OCI-LY7 (cell line): ENCODE measurements around the gene CLDN22. TPM values are rescaled to one million over a fixed set of nuclear protein-coding genes. Genes with fewer than 3 reads are reported as not detected.

Experiments used
- BruUV-seq: library from RNA; stranded (reverse); fragments of 400-500 nt; replicated peaks from 2 replicates; lab custom pipeline; 2021; lab: Mats Ljungman, UMichigan
- CTCF ChIA-PET: fragments of 300-600 bp; sonication (Branson Sonifier 250); formaldehyde crosslinking; loops from one replicate; lab custom pipeline; 2022; ENCODE audit warnings: antibody characterized with exemption; ENCODE audit not compliant: unreplicated experiment; lab: Charles Lee
- POLR2A ChIA-PET: fragments of 300-600 bp; sonication (Branson Sonifier 250); formaldehyde crosslinking; loops from one replicate; lab custom pipeline; 2022; ENCODE audit warnings: antibody characterized with exemption; lab: Charles Lee
- DNase-seq: peaks from one replicate; pipeline ENCODE4 v3.0.0-alpha.2; 2015; ENCODE audit warnings: low spot score
- H2AFZ ChIP-seq: fragments of 200-600 bp; sonication (generic), shearing (Covaris generic); 2 replicates; pipeline ENCODE4 v1.6.1; 2014; ENCODE audit warnings: mild to moderate bottlenecking, antibody characterized with exemption, low read length, moderate library complexity
- H3K27ac ChIP-seq: fragments of 200-600 bp; sonication (generic); 2 replicates; pipeline ENCODE4 v1.5.1; 2014; ENCODE audit warnings: mixed run types, low read depth, mild to moderate bottlenecking, moderate library complexity, low read length, inconsistent platforms; ENCODE audit not compliant: poor library complexity, severe bottlenecking
- H3K36me3 ChIP-seq: fragments of 200-600 bp; sonication (generic); 2 replicates; pipeline ENCODE4 v1.6.1; 2014; ENCODE audit warnings: mild to moderate bottlenecking, antibody characterized with exemption, low read length, moderate library complexity, mixed read lengths; ENCODE audit not compliant: insufficient read depth
- H3K4me1 ChIP-seq: fragments of 200-600 bp; sonication (generic); 2 replicates; pipeline ENCODE4 v1.5.1; 2014; ENCODE audit warnings: mild to moderate bottlenecking, low read length; ENCODE audit not compliant: insufficient read depth, poor library complexity, severe bottlenecking
- H3K4me2 ChIP-seq: fragments of 200-600 bp; sonication (generic); 2 replicates; pipeline ENCODE4 v1.6.1; 2014; ENCODE audit warnings: mild to moderate bottlenecking, low read length
- H3K4me3 ChIP-seq: fragments of 200-600 bp; sonication (generic); 2 replicates; pipeline ENCODE4 v1.5.1; 2014; ENCODE audit warnings: mild to moderate bottlenecking, low read depth, low read length; ENCODE audit not compliant: poor library complexity, severe bottlenecking
- H3K79me2 ChIP-seq: fragments of 200-600 bp; sonication (generic); 2 replicates; pipeline ENCODE4 v1.6.1; 2016; ENCODE audit warnings: low read depth, mild to moderate bottlenecking, low read length, moderate library complexity, mixed read lengths; ENCODE audit not compliant: insufficient read depth
- H3K9me2 ChIP-seq: fragments of 200-600 bp; sonication (generic); 2 replicates; pipeline ENCODE4 v1.6.1; 2016; ENCODE audit warnings: mild to moderate bottlenecking, low read length, mixed read lengths; ENCODE audit not compliant: insufficient read depth
- H3K9me3 ChIP-seq: fragments of 200-600 bp; sonication (generic); 2 replicates; pipeline ENCODE4 v1.6.1; 2014; ENCODE audit warnings: mild to moderate bottlenecking, mixed run types, low read length, mixed read lengths
- H4K20me1 ChIP-seq: fragments of 200-600 bp; sonication (generic); 2 replicates; pipeline ENCODE4 v1.6.1; 2014; ENCODE audit warnings: mild to moderate bottlenecking, antibody characterized with exemption, low read length, moderate library complexity, mixed read lengths; ENCODE audit not compliant: insufficient read depth
- EZH2phosphoT487 ChIP-seq: fragments of 200-600 bp; sonication (generic); IDR thresholded peaks from 2 replicates; pipeline ENCODE4 v1.6.1; 2018; ENCODE audit warnings: low read depth, borderline replicate concordance, mild to moderate bottlenecking, mixed run types, antibody characterized with exemption, low read length, moderate library complexity, mixed read lengths
- intact Hi-C: fragments of 100-400 bp; cut with micrococcal nuclease; formaldehyde crosslinking; loops from one replicate; pipeline ENCODE4 v1.10.0; 2022; ENCODE audit not compliant: unreplicated experiment
- total RNA-seq, 2 experiments: library from RNA; depleted of rRNA in 1 of 2; stranded (reverse); fragments of >200 nt in 1 of 2; shearing (Covaris generic) in 1 of 2; gene quantifications; 2 replicates each; pipeline ENCODE4 v1.2.3, GENCODE V29; 2014 to 2022
- TF ChIP-seq, protein P1 (sequence below): fragments of 200-600 bp; sonication (generic); conservative IDR thresholded peaks from 2 replicates; pipeline ENCODE4 v1.5.1; 2014; ENCODE audit warnings: mild to moderate bottlenecking, antibody characterized with exemption, low read length, moderate library complexity, mixed read lengths

Gene CLDN22
- total RNA-seq, 2 experiments from 2014 or later = not detected

DNA sequence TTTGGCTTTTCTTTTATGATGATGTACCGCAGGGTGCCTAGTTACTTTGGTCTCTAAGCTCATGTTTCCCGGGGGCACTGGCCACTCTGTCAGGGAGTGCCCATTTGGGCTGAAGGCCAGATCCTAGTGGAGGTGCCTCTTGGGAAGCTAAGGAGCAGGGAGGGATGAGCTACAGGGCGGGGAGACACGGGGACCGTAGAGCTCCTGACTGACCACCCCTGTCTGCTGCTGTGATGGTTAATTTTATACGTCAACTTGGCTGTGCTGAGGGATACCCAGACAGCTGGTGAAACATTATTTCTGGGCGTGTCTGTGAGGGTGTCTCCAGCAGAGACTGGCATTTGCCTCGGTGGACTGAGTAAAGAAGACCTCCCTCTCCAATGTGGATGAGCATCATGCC, 27.1 kb upstream of the CLDN22 start:
- H3K79me2 ChIP-seq = no peaks in the 10 kb centered on the region
- H3K4me2 ChIP-seq = no peak overlapping the region
- DNase-seq = no peak
- H4K20me1 ChIP-seq = no peaks in the 10 kb centered on the region
- ChIA-PET POLR2A (no interaction called here), CTCF (interaction anchor here (0.6 kb wide), 1 partner anchor 9 kb away, joined by 3 read pairs; no protein-coding TSS in a partner anchor)
- H3K9me3 ChIP-seq = no peaks in the 10 kb centered on the region
- no peak overlapping the region for H2AFZ ChIP-seq
- no peaks in the 10 kb centered on the region for H3K9me2 ChIP-seq
- no peaks in the 10 kb centered on the region for H3K36me3 ChIP-seq
- no peak overlapping the region for H3K4me3 ChIP-seq
- H3K4me1 ChIP-seq = no peaks in the 10 kb centered on the region
- intact Hi-C loops = no loop called here
- H3K27ac ChIP-seq = no peak overlapping the region
- no TSS peak for BruUV-seq
- TF ChIP-seq, protein P1, sequence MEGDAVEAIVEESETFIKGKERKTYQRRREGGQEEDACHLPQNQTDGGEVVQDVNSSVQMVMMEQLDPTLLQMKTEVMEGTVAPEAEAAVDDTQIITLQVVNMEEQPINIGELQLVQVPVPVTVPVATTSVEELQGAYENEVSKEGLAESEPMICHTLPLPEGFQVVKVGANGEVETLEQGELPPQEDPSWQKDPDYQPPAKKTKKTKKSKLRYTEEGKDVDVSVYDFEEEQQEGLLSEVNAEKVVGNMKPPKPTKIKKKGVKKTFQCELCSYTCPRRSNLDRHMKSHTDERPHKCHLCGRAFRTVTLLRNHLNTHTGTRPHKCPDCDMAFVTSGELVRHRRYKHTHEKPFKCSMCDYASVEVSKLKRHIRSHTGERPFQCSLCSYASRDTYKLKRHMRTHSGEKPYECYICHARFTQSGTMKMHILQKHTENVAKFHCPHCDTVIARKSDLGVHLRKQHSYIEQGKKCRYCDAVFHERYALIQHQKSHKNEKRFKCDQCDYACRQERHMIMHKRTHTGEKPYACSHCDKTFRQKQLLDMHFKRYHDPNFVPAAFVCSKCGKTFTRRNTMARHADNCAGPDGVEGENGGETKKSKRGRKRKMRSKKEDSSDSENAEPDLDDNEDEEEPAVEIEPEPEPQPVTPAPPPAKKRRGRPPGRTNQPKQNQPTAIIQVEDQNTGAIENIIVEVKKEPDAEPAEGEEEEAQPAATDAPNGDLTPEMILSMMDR = no peak
- TF ChIP-seq EZH2phosphoT487 = no peak

DNA sequence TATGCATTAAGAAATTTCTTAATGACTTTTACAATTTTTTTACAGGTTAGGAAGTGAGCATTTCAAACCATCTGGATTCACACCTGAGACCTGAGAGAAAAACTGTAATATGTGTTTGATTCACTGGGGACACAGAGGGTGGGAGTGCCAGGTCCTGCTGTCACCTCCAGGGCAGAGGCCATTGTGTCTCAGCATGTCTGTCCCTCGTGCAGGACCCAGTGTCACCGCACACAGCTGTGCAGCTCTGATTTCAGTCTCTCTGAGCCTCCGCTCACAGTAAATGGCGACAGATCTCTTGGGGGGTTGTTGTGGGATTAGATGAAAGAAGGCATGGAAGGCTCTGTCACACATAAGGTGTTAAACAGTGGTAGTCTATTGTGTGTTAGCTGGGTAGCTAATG, 25.2 kb upstream of the CLDN22 start:
- TF ChIP-seq, protein P1 = no peak
- no peak for TF ChIP-seq EZH2phosphoT487
- ChIA-PET POLR2A (no interaction called here), CTCF (no interaction called here)
- Histone ChIP-seq H3K9me2 (no peaks in the 10 kb centered on the region), H3K4me2 (no peak overlapping the region), H2AFZ (no peak overlapping the region), H3K9me3 (no peaks in the 10 kb centered on the region), H3K27ac (no peak overlapping the region), H3K4me3 (no peak overlapping the region), H3K36me3 (no peaks in the 10 kb centered on the region), H3K4me1 (no peaks in the 10 kb centered on the region), H3K79me2 (no peaks in the 10 kb centered on the region), H4K20me1 (no peaks in the 10 kb centered on the region)
- no peak for DNase-seq
- intact Hi-C loops = no loop called here
- no TSS peak for BruUV-seq

DNA sequence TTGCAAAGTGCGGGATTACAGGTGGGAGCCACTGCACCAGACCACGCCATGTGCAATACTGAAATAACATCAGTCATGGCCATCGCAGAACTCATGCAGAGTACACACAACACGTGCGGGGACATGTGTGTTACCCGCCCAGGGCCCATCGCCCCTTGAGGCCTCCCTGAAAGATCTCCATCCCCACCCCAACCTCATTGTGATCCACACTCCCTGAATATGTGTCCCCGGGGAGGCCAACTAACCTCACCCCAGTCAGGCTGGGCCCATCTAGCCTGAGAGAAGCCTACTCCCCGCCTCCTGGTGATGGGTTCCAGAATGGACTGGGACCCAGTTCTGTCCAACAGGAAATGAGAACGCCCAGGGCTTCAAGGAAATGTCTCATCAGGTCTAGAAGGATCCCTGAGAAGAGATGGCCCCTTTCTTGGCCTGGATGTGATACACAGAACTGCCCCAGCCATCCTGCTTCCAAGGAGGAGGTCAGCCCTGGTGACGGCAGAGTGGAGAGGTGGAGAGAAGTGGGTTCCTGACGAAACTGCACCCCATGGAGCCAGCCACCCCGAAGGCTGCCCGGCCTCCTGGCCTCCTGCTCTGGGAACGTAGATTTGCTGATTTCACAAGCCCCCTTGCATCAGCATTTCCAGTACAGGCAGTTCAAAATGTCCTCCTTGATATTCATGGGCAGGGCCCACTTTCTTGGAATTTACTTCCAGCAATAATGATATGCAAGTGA, 24.6 kb upstream of the CLDN22 start:
- no peaks in the 10 kb centered on the region for H3K9me3 ChIP-seq
- no peak overlapping the region for H3K4me3 ChIP-seq
- H2AFZ ChIP-seq = no peak overlapping the region
- TF ChIP-seq, protein P1 = no peak
- no peak for TF ChIP-seq EZH2phosphoT487
- H4K20me1 ChIP-seq = no peaks in the 10 kb centered on the region
- POLR2A ChIA-PET = no interaction called here
- H3K79me2 ChIP-seq = no peaks in the 10 kb centered on the region
- H3K36me3 ChIP-seq = no peaks in the 10 kb centered on the region
- no peak overlapping the region for H3K27ac ChIP-seq
- no peak for DNase-seq
- no peaks in the 10 kb centered on the region for H3K9me2 ChIP-seq
- intact Hi-C loops = no loop called here
- H3K4me1 ChIP-seq = no peaks in the 10 kb centered on the region
- no TSS peak for BruUV-seq
- no peak overlapping the region for H3K4me2 ChIP-seq
- CTCF ChIA-PET = no interaction called here
